ENCODE data around the gene STRBP.
"Not testable (repeated sequence)": the region's sequence is repeated elsewhere in the genome, so short reads cannot be mapped to it uniquely, and the experiment has no call there.

Gene STRBP

DNA sequence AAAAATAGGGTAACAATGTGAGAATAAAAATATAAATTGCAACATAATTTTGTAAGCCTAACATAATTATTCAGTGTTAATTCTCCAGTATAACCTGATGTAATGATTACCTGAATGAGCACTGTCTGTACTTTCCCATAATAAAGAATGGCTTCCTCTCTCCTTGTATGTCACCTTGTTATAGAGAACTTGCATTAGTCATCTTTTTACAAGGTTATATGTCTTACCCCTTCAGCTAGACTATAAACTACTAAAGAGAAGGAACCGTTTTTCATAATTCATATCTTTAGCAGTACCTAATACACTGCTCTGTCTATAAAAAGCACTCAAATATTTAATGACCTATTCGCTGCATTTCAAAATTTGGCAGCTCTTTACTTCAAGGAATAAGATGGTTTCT, 19.8 kb downstream of the STRBP start:
- DNase-seq, result no peak

DNA sequence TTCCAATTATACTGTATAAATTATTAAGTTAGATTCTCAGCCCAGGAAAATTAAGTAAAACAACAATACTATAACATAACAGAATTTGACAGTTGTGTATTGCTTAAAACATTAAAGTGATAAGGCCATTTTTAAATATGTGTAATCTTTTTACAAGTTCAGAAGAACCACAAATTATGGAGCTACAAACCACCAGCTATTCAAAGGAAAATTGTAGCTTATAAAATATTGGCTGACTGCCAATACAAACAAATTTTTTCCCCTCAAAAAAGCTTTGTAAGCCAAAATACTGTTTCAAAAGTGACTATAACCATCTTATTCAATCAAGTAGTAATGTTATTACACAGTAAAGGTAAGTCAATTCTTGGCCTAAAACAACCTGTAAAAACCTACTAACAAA, 21.9 kb downstream of the STRBP start:
- no peak for DNase-seq

DNA sequence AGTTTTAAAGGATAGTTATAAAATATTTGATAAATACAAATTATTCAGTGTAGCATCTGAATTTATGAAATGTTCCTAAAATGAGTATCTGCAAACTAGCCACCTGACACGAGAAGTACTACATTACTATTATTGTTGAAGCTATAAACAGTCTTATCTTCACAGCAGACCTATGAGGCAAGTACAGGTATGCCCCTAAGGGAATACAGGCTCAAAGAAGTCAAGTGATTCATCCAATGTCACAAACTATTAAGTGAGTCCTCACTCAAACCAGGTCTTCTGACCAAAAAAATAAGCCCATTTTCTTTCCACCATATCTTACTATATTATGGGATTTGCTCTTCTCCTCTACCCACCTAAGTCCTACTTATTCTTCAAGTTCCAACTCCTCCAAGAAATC, 28.7 kb downstream of the STRBP start:
- no peak for DNase-seq

DNA sequence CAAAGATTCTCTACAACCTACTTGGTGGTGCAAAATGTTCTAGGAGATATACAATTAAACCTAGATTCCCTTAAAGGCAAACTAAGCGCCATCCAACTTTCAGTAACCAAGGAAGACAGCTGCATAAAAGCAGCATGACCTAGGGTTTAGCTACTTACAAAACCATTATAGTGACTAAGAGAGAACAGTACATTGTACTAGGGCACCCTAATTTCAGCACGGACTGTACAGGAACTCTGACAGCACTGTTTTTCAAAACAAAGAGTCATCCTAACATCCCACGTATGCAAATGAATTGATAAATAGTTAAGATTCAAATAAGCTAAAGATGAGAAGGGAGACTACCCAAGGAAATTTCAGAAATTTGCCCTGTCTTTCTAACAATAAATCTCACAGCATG, 30.0 kb downstream of the STRBP start:
- no peak for DNase-seq

DNA sequence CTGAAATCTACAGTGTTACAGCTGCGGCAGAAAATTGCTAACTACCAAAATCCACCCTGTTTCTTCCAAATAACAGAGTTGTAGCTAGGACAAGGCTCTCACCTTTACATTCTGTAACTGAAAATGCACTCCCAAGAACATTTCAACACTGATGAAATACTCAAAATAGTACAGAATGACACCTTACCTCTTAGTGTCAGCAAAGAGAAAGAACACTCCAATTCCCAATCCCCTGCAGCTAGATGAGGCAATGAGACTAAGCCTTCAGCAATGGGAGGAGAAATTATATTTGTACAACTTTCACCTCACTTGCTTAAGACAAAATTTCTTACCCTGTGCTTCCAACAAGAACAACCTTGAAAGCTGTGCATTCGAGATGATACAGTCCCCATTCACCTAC, 31.2 kb downstream of the STRBP start:
- no peak for DNase-seq

DNA sequence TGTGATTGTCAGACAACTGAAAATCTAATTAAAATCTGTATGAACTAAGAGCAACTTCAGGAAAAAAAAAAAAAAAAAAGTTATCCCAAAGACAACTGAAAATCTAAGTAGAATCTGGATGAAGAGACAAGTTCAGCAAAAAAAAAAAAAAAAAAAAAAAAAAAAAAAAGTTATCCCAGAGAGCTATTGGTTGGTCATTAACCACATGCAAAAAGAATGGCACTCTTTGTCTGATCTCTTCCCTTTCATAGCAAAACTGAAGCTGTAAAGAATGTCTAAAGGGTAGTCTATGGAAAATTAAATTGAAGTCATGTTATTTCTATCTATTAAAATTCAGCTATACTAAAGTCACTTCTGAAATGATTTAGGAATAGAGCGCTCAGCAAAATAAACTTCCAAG, 32.9 kb downstream of the STRBP start:
- DNase-seq, result no peak

DNA sequence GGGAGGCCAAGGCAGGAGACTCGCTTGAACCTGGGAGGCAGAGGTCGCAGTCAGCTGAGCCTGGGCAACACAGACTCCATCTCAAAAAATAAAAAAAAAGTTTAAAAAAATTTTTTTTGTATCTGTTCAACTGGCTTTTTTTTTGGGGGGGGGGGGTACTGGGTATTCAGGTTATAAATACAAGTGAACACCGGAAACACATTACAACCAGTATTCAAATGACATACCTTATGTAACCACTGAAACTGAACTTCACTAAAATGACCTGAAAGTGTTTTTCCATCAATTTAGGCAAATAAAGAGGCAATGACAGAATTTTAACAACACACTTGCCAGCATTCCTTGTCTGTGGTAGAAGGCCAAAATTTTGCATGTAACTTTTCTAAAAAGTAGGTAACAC, 33.5 kb downstream of the STRBP start:
- DNase-seq, result no peak

DNA sequence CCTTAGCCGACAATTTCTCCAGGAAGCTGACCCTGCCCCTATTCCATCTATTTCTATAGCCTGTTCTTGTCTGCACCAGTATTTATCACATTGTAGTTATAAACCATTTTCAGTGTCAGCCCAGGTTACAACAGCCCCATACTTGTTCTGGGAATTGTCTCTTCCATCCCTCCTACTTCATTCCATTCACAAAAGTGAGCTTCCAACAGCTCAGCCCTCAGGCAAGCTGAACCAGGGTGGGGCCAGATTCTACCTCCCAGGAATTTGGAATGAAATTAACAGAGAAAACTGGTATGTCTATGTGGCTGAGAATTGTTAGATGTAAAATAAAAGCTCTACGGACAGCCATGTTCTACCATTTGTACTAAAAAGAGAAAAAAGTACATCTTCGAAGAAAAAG, 36.1 kb downstream of the STRBP start:
- no peak for DNase-seq

DNA sequence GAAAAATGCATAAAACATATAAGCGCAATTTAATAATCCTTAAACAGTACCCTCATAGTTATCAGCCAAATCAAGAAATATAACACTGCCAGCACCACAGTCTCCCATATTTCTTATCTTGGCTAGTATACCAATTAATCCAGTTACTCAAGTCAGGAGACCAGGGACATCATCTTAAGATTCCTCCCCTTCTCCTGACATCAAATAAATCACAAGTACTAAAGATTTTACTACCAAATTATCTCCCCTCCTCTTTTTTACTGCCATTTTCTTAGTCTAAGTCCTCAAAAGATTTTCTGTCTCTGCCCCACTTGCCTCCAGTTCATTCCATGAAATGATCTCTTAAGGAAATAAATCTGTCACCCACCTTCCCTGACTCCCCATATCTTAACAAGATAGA, 37.0 kb downstream of the STRBP start:
- no peak for DNase-seq

DNA sequence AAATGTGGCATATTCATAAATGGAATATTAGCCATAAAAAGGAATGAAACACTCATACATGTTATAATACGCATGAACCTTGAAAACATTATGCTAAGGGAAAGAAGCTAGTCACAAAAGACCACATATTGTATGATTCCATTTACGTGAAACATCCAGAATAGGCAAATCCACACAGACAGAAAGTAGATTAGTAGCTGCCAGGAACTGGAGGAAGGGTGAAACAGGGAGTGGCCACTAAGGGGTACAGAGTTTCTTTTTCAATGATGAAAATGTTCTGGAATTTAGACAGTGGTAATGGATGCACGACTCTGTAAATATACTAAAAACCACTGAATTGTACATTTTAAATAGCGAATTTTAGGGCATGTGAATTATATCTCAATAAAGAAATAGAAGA, 39.4 kb downstream of the STRBP start:
- DNase-seq, result no peak

DNA sequence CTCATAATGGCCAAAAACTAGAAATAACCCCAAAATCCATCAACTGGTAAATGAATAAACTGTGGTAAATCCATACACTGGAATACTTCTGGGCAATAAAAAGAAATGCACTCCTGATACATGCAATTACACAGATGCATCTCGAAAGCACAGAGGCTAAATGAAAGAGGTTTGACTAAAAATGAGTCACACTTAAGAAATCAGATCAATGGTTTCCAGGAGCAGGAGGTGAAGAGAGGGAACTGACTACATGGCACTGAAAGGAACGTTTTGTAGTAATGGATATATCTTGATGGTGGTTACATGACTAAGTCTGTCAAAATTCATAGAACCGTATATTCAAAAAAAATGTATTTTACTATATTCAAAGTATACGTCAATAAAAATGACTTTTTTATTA, 42.4 kb downstream of the STRBP start:
- no peak for DNase-seq

DNA sequence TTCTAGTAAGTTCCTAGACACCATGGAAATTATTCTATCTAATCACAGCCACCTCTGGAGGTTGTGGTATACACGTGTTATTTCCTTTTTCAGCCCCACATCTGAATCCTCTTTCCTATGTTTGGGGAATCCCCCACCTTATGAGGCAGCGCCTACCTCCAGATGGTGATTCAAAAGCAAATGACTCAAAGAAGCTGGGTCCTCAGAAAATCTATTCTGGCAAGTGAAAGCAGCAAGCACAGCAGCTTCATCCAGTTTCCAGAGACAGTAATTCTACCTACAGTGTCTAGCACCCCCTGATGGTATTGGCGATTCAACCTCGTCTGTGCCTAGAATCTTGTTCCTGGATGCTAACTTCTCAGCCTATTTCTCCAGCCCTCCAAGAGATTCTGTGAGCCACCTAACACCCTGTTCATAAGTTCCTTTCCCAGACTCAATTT, 43.0 kb downstream of the STRBP start:
- DNase-seq, result no peak

DNA sequence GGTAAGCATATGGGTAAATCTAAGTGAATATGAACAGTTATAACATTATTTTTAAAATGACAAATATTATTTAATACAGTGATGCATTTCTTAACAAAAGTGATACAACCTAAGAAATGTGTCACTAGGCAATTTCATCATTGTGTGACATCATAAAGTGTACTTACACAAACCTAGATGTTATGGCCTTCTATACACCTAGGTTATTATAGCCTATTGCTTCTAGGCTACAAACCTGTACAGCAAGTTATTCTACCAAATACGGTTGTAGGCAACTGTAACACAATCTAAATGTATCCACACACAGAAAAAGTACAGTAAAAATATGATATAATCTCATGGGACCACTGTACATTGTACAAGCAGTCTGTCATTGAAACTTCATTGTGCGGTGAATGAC, 48.3 kb downstream of the STRBP start:
- DNase-seq, result no peak

DNA sequence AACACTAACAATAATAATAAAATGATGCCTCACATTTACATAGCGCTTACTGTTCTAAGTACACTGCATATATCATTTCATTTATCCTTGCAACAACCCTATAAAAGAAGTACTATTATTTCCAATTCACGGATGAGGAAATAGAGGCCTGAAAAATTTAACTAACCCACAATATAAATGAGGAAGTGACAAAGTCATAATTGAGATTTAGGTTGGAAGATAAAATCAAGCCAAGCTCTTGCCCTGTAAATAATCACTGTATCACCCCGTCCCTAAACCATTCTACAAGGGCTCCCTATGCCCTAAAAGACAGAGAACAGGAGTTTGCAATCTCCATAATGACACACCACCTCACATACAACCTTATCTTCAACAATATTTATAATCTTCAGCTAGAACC, 49.6 kb downstream of the STRBP start:
- DNase-seq, result no peak

DNA sequence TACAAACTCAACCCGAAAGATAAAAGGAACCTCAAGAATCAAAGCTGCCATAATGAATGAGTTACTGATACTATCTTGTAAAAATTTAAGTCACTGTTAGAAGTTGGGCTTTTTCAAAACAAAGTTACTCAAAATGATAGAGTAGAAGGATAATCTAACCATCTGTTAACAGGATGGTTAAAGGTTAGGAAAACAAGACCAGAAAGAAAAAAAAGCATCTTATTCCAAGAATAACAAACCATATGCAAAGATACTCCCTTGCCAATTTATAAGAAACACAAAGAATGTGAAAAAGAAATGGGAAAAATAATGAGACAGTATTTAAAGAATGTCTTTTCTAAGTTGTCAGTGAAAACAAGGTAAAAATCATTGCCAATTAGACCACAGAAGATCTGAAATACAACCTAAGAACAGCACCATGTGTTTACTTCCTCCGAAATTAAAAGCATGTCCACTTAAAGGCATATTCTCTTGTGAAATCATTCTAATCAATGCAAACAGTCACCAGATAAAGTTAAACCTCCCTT, 51.2 kb downstream of the STRBP start:
- DNase-seq, result no peak

DNA sequence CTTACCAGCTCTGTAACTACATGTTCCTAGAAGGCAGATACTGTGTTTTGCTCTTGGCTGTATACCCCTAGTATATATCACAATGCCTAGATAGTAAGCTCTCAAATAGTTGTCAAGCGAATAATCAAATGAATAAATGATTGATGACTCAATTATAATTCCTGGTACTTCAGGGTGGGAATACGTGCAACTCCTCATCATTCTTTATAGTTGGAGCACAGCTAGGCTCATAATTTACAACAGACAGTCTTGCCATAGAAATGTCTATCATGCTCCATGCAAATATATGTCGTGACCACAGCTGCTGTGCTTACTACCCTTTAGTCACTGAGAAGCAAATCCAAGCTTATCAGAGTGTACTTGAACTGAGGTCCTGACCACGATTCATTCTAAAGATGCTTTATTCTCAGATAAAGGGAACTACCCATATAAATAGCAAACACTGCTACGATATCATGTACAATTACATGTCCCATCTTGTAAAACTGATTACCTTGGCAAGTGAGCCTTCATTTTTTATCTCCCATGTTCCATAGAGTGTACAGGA, 52.1 kb downstream of the STRBP start:
- no peak for DNase-seq

DNA sequence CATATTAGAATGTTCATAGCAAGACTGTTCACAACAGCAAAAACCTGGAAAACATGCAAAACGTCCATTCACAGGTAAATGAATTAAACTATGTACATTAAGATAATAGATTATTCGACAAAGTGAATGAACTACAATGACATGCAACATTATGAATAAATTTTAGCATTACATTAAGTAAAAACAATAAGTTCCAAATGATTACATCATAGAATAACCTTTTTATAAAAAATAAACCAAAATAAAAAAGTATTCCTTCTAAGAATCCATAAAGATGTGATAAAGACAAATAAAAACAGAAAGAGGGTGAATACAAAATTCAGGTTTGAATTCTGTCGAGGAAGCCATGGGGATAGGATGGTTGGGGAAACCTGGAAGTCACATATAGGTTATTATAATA, 57.3 kb downstream of the STRBP start:
- DNase-seq, result no peak

DNA sequence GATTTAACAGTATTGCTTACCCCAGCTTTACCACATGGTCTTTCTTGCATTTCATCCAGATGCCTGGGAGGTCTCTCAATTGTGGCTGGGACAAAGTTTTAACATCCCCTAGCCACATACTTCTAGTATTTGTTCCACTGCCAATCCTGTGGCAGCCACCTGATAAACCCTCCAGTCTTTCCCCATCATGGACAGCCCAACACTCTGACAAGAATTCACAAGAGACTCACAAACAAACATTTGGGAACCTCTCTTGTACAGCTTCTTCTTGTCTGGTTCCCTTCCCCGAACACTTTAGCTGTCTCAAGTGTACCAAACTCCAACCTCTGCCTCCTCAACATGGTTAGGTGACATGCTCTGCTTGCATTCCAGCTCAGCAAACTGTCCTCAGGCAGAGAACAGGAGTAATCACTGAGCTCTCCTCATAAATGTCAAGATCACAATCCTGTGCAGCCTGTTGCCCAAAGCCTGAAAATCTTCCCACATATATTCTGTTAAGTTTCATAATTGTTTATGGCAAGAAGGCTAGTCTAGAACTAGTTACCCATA, 59.7 kb downstream of the STRBP start:
- no peak for DNase-seq

DNA sequence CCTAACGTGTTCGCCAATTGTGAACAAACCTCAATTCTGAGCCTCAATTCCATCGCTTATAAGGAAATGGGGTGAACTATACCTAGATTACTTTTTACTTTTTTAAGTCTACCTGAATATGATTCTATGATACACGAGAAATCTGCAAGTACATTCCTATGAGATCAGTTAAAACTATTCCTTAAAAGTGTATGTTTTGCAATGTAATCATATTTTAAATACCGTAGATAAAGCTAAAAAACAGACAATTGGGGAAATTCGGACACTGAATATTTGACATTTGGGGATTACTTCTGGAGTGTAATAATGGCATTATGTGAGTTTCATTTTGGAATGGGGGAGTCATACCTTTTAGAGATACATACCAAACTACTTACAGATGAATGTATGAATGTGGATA, 62.3 kb downstream of the STRBP start:
- DNase-seq, result no peak

DNA sequence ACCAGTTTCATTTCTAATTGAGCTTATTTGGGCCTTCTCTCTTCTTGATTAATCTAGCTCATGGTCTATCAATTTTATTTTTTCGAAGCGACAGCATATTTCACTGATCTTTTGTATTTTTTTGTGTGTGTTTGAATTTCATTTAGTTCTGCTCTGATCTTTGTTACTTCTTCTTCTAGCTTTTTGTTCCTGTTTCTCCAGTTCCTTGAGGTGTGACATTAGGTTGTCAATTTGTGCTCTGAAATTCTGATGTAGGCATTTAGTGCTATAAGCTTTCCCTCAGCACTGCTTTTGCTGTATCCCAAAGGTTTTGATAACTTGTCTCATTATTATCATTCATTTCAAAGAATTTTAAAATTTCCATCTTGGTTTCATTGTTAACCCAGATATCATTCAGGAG, 67.3 kb downstream of the STRBP start:
- DNase-seq, result no peak

DNA sequence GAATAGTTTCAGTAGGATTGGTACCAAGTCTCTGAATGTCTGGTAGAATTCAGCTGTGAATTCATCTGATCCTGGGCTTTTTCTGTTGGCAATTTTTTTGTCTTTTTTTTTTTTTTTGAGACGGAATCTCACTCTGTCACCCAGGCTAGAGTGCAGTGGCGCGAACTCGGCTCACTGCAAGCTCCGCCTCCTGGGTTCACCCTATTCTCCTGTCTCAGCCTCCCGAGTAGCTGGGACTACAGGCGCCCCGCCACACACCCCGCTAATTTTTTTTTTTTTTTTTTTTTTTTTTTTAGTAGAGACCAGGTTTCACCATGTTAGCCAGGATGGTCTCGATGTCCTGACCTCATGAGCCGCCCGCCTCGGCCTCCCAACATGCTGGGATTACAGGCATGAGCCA, 67.9 kb downstream of the STRBP start:
- DNase-seq, result not testable (repeated sequence)

DNA sequence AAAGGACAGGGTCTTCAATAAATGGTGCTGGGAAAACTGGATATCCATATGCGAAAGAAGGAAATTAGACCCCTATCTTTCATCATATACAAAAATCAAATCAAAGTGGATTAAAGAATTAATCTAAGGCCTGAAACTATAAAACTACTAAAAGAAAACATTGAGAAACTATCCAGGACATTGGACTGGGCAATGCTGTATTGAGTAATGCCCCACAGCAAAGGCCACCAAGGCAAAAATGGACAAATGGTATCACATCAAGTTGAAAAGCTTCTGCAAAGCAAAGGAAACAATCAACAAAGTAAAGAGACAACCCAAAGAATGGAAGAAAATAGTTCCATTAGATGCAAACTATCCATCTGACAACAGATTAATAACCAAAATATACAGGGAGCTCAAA, 72.3 kb downstream of the STRBP start:
- DNase-seq, result no peak

DNA sequence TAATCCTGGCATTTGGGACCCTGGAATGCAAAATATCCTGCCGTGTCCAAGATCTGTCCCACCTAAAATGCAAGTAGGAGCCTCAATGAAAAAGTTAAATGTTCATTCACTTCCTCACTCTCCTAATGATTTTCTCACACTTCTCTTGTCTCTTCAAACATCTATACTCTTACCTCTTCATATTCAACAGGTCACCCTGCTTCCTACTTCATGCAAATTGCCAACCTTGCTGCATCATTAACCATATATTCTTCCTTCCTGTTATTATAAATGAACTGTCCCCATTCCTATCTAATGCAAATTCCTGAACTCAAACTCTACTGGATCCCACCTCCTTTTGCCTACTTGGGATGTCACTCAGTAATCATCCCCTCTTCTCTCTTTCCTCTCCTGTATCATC, 74.4 kb downstream of the STRBP start:
- DNase-seq, result no peak

DNA sequence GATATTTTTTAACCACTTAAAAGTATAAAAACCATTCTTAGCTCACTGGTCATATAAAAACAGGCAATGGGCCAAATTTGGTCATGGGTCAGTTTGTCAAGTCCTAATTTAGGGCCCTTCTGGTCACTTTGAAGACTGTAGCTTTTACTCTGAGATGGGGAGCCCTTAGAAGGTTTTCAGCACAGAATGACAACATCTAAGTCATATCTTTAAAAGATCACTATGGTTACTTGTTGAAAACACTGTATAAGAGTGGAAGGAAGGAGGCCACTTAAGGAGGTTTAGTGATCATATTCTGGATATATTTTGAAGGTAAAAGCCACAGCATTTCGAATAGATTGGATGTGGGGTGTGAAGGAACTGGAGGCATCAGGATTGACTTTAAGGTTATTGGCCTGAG, 76.7 kb downstream of the STRBP start:
- no peak for DNase-seq

DNA sequence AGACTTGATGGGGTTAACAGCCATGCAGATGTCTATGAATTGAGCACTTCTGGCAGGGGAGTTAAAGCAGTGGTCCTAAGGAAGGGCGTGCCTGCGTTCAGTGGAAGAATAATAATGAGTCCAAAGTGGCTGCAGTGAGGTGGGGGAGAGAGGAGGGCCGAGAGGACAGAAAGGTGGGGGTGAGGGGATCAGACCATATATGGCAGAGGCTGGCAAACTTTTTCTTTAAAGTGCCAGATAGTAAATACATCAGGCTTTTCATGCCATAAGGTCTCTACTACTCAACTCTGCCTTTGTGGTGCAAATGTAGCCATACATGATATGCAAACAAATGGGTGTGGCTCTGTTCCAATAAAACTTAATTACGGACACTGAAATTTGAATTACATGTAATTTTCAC, 77.1 kb downstream of the STRBP start:
- DNase-seq, result no peak

DNA sequence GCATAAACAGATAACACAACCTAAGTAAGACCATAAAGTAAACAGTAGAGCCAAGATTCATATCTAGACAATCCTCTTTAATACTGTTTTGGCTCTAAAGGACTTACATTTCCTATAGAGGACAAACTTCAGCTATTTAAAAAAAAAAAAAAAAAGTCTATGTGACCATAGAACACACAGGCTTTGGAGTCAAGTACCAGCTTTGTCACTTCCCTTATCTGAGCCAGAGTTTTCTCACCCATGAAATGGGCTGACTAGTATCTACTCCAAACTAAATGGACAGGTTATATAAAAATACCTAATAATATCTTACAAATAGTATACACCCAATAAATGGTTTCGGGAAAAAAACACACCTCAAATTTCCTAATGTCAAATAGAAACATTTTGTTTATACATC, 81.3 kb downstream of the STRBP start:
- no peak for DNase-seq
